ENCODE data around the gene RABGAP1L.
"Not testable (repeated sequence)": the region's sequence is repeated elsewhere in the genome, so short reads cannot be mapped to it uniquely, and the experiment has no call there.

RABGAP1L gene

DNA sequence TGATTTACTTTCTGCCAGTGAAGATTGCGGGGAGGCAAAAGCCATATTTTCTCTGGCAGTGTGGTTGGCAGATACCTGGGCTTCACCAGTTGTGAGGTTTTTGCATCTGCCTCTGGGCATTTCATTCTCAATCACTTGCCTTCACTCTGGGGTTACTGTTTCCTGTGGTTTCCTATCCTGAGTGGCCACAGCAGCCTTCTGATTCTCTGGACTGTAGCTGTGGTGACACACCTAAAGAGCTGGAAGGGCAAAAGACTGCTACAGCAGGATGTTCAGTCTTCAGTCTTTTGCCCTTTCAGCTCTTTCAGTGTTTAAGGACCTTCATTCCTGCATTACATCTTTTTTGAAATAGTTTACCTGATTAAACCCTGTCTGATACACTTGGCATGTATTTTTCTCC, 237.9 kb downstream of the RABGAP1L start:
- DNase-seq = no peak

DNA sequence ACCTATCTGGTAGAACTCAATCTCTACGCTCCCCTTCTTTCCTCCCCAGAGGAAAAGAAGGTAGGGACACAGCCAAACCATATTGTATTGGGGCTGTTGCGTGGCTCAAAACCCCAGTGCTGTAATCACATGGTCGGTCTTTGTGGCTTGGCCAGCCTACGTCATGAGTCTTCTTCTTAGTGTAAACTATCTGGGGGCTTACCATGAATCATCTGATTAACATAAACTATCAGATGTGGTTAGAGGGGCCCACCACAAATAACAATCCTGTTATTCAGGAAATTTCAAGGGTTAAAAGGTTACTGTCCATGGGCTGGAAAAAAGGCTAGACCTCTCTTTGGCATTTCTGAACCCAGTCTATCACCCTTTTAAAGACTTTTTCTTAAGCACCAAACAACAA, 238.9 kb downstream of the RABGAP1L start:
- DNase-seq = no peak

- no peak for DNase-seq
These were observed 239.9 kb downstream of the RABGAP1L start for GRCh38 chr1:174399211-174399610.

- no peak for DNase-seq
These were observed 241.8 kb downstream of the RABGAP1L start for GRCh38 chr1:174401075-174401474.

DNA sequence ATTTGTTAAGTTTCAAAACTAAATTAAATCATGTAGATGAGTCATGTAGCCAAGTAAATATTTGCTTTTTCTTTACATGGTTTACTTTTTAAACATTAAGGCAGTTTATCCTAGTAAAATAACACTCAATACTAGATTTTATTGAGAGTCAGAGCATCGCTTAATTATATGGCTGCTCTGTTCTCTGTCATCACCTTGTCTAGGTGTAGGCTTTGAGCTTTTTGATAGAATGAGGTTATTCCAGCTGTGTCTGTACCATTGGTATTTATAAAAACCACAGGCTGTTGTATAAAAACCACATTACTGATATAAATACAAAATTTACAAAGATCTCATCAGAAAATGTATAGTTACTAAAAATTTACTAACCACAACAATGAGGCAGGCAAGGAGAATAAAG, 245.9 kb downstream of the RABGAP1L start:
- no peak for DNase-seq

GRCh38 chr1:174406421-174406820, 247.1 kb downstream of the RABGAP1L start:
- DNase-seq = no peak

GRCh38 chr1:174407665-174408064, 248.3 kb downstream of the RABGAP1L start:
- no peak for DNase-seq

DNA sequence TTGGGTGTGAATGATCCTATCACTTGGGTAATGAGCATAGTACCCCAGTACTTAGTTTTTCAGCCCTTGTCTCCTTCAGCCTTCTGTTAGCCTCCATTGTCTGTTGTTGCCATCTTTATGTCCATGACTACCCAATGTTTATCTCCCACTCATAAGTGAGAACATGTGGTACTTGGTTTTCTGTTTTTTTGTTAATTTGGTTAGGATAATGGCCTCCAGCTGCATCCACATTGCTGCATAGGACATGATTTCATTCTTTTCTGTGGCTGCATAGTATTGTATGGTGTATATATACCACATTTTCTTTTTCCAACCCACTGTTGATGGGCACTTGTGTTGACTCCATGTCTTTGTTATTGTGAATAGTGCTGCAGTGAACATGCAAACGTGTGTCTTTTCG, 248.8 kb downstream of the RABGAP1L start:
- DNase-seq = no peak

DNA sequence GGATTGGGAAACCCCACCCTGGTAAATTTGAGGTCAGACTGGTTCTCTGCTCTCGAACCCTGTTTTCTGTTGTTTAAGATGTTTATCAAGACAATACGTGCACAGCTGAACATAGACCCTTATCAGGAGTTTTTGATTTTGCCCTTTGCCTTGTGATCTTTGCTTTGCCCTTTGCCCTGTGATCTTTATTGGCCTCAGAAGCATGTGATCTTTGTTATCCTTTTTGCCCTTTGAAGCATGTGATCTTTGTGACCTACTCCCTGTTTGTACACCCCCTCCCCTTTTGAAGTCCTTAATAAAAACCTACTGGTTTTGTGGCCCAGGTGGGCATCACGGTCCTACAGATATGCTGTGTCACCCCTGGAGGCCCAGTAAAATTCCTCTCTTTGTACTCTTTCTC, 250.5 kb downstream of the RABGAP1L start:
- DNase-seq = not testable (repeated sequence)

DNA sequence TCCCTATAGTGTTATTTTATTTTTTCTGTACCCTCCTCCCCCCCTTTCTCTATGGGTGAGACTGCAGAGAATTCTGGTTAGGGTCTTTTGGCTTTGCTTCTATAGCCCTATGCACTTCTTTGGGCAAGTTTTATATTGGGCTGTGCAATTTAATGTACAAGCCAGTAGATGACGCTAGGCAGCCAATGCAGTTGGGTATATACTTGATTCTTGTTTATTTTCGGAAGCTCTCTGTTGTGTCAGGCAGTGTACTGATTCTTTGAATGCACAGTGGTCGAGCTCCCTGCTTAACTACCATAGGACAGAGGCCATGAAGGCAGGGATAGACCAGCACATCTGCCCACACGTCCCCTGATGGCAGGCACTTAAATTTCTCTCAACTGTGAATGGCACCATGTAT, 254.3 kb downstream of the RABGAP1L start:
- DNase-seq = no peak

DNA sequence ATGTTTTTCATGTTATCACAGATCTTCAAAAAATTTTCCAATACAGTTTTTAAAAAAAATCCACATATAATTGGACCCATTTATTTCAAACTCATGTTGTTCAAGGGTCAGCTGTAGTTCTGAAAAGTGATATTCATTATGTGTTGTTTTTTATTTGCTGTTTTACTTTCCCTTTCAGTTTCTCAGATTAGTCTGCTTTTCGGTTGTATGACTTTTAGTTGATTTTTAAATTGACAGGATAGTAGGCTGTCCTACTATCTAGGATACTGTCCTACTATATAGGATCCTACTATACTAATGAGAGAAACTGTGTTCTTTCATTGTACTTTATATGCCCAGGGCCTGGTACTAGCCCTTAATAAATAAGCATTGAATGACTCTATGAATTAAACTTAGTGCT, 254.9 kb downstream of the RABGAP1L start:
- no peak for DNase-seq

- DNase-seq = no peak
These were observed 256.2 kb downstream of the RABGAP1L start for GRCh38 chr1:174415506-174415905.

DNA sequence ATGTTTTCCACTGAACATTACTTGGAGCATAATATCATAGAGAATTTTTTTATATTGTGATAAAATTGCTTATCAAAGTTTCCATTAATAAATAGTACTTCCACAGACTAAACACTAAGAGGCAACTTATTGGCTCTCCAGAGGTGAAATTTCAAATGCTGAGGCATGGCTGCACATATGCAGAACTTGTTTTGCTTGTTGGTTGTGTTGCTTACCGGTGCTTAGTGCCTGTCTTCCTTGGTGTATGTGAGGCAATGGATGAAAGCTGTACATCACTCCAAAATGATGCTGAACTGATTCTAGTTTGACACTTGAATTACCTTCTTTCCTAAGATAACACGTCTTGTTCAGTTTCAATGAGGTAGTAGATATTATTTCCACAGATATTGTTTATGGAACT, 258.6 kb downstream of the RABGAP1L start:
- DNase-seq = no peak

GRCh38 chr1:174425121-174425520, 265.8 kb downstream of the RABGAP1L start:
- DNase-seq = no peak

- no peak for DNase-seq
These were observed 266.8 kb downstream of the RABGAP1L start for GRCh38 chr1:174426153-174426552.

DNA sequence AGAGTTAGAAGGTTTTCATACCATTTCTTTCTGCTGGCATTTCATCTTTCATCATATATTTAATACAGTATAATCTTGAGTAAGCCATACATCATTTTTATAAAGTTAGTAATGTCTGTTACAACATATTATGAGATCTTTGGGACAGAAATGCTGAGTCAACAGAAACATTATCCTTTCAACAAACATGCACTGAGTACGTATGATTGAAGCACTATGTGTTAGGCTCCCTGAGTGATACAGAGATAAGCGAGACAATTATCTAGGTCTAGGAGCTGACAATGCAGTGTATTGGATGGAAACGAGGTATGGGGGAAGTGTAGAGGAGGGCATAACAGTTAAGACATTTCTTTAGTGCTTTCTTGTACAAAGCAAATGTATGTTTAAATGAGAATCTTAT, 268.7 kb downstream of the RABGAP1L start:
- no peak for DNase-seq

- DNase-seq = no peak
These were observed 269.4 kb downstream of the RABGAP1L start for GRCh38 chr1:174428739-174429138.

DNA sequence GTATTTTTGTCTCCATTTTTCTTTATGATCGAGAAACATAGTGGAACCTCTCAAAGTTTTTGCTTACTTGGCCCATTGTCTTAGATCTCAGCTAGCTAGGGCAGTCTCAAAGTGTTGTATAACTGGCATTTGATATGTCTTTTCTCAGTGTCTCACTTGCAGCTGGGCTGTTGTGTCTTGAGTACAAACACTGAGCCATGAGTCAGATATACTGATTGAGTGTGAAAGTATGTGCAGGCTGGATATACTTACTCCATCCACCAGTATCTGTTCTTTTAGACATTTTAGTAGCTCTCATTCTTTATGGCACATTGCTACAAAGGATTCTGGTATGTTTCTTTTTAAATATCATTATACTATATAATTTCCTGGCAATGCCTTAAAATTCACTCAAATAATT, 274.1 kb downstream of the RABGAP1L start:
- DNase-seq = no peak

DNA sequence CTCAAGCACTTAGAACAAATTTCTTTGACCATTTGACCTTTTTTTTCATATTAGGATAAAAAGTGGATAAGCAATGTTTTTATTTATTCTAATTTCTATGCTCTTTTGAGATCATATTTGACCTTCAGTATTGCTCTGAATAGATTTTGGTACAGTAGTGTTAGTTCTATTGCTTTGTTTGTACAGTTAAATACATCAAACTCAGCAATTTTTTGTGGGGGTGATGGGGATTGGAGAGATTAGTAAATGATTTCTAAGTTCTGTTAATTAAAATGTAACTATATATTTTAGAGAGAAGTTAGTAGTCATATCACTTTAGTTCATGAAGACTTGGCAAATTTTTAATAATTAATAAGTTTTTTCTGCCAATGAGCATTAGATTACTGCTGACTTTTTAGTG, 286.0 kb downstream of the RABGAP1L start:
- DNase-seq = no peak

- DNase-seq = no peak
These were observed 286.5 kb downstream of the RABGAP1L start for GRCh38 chr1:174445817-174446216.

DNA sequence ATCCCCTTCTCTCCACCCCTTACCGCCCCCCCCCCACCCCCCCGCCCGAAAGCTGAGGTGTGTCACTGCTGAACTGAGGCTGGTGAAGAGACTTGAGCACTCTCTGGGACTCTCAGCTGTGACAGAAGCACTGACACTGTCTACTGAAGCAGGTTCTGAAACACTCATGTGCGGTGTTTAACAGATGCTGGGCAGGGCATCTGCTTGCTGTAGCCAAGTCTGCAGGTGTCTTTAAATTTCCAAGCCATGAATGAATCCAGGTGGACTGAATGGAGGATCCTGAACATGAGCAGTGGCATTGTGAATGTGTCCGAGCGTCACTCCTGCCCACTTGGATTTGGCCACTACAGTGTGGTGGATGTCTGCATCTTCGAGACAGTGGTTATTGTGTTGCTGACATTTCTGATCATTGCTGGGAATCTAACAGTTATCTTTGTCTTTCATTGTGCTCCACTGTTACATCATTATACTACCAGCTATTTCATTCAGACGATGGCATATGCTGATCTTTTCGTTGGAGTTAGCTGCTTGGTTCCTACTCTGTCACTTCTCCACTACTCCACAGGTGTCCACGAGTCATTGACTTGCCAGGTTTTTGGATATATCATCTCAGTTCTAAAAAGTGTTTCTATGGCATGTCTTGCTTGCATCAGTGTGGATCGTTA, 288.7 kb downstream of the RABGAP1L start, which contains the start of gene GPR52:
TSS of gene GPR52 (plus strand) at position 99 of the 665 bp plus-strand sequence. CDS start at position 247, 148 bp downstream.
- DNase-seq = no peak

DNA sequence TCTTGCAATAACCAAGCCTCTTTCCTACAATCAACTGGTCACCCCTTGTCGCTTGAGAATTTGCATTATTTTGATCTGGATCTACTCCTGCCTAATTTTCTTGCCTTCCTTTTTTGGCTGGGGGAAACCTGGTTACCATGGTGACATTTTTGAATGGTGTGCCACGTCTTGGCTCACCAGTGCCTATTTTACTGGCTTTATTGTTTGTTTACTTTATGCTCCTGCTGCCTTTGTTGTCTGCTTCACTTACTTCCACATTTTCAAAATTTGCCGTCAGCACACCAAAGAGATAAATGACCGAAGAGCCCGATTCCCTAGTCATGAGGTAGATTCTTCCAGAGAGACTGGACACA, 289.2 kb downstream of the RABGAP1L start:
- no peak for DNase-seq

GRCh38 chr1:174448974-174449373, 289.7 kb downstream of the RABGAP1L start:
- no peak for DNase-seq

GRCh38 chr1:174451408-174451807, 292.1 kb downstream of the RABGAP1L start:
- no peak for DNase-seq

GRCh38 chr1:174465855-174466254, 306.5 kb downstream of the RABGAP1L start:
- DNase-seq = no peak
